Measurements from ENCODE around the gene CHRDL2.

DNA sequence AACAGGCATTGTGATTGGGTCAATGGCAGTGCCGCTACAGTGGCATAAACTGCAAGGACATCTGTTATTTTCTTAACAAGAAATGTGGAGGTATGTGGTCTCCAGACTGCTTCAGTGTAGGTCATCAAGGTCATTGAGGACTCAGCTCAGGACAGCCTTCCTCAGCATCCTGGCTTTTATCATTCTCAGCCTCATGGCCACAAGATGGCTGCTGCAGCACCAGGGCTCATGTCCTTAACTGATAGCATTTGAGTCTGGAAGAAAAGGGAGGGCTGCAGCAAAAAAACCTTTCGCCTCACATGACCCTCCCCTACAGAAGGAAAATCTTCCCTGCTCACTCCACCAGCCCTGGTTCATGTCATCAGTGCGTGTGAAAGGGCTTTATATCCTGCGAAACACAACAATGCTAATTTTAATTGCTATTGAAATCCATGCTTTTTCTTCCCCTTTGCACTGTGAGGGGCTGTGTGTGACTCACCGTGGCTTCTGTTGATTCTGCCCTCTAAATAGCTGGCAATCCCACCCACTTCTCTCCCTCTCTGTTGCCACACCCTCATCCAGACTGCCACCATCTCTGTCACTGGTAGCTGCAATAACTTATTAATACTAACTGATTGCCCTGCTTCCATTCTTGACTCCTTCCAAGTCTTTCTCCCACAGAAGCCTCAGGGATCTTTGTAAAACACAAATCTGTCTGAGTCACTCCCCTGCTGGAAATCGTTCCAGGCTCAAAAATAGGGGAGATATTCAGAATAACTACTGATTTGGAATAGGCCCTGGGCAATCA lies 43.8 kb downstream of the CHRDL2 start:
- no peak for TF ChIP-seq FOXK2 (IDR thresholded peaks at IDR 0.05)
- no peak for TF ChIP-seq FOXM1 (IDR thresholded peaks at IDR 0.05; ENCODE audit: borderline replicate concordance)
- TF ChIP-seq LEF1 (IDR thresholded peaks at IDR 0.05; ENCODE audit: borderline replicate concordance) = no peak
- no peak for TF ChIP-seq ELF4 (IDR thresholded peaks at IDR 0.05)
